Activated CD4-positive, alpha-beta T cell treated with anti-CD3 and anti-CD28 coated beads, Interleukin-2, amount 50 U/mL, for 16 hours (primary cell): ENCODE measurements around the gene ACTRT2.

ENCODE experiments used
- DNase-seq: peaks from one replicate; pipeline ENCODE4 v3.0.0-alpha.2; 2020

The ACTRT2 gene

DNA sequence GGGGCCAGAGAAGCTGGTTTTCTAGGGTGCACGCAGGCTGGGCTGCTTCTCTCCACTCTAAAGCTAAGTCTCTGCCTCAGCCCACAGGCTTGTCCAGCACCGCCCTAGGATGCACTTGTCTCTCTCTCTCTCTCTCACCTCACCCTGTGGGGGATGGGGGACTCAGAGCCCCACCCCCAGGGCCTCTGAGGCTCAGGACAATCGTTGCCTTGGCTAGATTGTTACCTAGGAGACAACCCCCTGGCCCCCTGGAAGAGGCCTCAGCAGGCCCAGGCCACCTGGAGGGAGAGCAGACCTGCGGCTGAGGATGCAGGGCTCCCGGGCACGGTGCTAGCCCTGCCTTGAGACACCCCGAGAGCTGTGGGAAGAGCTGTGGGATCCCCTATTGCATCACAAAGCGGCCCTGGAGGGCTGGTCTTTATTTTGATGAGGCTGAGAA, at the start of gene ACTRT2:
ACTRT2 (plus strand) TSS at position 235 of the 439 bp plus-strand sequence. CDS start 220 bp downstream, outside the sequence.
- no peak for DNase-seq

DNA sequence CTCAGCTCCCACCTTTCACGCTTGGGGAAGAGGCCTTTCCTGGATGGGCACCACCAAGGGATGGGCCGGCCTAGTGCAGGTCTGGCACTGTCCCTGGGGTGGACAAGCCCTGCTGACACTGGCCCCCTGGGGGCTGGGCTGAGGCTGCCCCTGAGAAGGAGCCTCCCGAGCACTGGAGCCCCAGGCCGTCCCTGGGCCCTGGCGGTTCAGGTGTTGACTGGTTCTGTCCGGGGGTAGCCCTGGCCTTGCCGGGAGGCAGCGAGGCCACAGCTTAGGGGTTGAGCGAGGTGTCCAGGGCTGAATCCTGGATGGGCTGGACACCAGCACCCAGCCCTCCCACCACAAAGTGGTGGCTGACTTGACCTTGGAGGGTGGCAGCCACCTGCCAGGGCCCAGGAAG, 49.7 kb upstream of the ACTRT2 start:
- DNase-seq: no peak

DNA sequence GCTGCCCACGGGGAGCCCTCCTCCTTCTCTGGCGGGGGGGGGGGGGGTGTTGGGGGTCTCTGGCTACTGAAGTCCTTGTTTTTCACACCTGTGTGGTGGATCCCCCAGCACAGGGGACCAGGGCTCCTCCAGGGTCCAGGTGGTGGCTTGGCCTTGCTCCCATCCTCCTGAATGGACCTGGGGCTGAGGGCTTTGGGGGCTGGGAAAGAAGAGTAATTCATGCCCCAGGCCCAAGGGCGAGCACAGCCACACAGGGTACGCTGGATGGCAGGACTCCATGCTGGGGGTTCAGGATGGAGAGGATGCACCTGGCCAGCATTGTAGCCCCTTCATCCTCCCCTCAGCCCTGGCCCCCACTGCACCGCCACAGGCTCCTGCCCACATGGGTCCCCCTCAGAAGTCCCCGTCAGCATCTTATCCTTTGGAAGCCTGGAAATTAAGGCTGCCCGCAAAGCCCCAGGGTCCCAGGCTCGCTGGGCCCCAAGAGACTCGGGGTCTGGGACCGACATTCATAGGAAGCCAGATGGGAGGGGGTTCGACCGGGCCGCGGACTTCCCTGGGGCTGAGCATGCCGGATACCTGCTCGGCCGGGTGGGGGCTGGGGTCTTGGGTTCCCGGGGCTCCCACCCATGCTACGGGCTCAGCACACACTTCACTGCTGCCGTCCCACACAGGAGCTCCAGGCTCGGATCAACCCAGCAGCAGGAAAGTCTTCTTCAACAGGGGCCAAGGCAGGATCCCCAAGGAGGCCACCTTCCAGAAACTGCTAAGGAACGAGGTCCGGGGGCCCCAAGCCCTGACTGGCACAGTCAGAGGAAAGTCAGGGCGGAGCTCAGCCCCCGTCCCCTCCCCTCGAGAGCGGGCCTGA, 49.0 kb upstream of the ACTRT2 start:
- DNase-seq: no peak

DNA sequence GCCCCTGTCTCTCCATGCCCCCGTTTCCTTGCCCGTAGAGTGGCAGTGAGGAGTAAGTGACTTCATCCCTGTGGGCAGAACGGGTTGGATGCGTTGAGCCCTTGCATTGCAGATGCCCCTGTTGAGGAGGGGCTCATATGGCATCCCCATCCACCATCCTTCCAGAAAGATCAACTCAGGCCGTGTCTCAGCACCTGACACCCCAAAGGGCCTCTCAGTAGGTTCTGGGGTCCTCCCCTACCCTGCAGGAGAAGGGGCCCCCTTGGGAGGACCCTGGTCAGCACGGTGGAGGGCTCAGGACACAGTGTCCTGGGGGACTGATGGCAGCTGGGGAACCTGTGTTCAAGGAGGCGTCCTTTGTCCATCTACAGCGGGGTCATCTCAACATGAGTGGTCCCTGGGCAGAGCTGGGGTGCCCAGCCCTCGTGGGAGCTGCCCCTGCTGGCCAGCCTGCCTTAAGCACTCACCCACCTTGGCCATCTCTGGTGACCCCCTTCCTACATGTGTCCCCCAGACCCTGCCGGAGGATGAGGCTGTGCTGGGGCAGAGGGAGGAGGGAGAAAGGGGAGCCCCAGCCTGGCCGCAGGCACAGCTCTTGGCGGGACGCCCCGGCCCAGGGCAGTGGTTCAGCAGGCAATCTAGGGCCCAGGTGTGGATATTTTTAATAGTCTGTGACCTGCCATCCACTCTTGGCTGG, 48.2 kb upstream of the ACTRT2 start:
- no peak for DNase-seq

DNA sequence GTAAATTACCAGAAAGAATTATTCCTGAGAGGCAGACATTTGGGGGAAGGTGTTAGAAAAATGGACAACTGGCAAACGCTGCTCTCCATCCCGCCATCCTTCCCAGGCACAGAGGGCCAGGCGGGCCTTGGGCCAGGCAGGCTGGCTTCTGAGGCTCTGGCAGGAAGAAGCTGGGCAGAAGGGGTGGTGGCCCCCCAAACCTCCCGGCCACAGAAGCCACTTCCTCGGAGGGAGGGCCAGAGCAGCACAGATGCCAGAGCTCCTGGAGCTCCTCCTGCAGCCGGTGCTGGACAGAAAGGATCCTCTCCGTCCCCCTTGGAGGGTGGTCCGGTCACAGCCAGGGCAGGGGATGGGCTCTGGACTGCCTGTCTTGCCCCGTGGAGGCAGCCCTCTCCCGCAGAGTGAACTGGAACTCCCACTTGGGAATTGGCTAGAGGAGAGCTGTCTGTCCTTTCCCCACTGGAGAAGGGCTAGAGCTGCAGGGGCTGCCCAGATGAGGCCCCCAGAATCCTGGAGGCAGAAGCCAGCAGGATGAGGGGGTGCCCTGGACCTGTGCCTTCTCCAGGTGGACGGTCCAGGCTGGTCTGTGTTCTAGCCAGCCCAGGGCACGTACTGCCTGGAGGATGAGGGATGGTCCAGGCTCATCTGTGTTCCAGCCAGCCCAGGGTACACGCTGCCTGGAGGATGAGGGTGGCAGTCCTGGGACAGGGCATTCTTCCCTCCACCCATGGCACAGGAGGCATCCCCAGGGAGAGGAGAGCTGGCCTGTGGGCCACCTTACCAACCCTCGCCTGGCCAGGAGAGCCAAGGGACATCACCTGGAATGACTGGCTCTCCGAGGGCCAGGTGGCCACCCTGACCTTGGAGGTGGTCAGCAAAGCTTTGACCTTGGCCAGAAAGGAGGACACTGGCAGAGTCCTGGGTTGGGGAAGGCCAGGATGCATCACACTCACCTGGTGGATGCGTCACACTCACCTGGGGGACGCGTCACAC, 47.4 kb upstream of the ACTRT2 start:
- no peak for DNase-seq

DNA sequence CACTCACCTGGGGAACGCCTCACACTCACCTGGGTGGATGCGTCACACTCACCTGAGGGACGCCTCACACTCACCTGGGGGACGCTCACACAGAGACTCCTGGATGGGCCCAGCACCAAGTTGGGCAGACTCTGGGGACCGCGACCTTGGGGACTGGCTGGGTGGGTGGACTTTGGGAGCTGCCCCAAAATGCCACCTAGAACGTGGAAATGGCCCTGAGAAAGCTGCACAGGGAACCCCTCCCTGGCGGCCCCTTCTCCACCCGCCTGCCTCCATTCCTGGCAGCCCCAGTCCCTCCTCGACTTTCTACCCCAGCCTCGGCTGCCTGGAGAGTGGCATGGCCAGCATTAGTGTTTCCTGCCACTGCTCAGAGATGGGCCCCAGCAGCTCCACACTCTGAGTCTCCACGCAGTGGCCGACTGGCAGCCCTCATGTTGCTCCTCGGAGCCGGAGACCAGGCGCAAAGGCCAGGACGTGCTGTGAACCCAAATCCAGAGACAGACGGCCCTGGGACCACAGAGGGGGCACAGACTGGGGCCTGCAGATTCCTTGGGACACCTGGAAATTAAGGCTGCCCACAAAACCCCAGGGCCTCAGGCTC, 46.5 kb upstream of the ACTRT2 start:
- no peak for DNase-seq

DNA sequence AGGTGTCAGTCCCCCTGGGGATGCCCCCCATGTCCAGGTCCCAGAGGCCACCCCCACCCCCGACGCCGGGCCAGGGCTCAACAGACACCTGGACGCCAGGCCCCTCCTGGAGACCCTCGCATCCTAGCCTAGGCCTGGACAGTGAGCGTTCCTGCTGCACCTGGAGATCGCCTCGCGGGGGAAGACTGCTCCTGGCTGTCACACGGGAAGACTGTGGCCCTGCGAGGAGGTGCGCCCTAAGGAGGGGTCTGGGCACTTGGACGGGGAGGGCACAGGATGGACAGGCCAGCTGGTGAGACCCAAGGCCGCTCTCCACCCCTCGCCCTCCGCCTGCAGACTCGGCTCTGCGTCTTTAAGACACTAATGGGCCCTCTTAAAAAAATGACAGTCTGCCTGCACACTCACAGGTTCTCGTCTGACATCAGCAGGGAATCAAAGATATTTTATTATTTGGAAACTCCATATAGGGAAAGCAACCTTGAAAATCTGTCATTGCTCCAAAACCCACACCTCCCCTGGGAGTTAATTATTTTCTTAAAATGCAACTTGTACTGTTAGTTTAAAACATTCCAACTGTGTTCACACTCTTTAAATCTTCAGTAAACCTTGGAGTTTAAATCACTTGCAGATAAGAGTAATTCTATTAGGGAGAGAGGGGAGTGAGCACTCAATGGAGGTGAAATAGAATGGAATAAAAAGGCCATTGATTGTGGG, 45.6 kb upstream of the ACTRT2 start:
- DNase-seq: no peak

DNA sequence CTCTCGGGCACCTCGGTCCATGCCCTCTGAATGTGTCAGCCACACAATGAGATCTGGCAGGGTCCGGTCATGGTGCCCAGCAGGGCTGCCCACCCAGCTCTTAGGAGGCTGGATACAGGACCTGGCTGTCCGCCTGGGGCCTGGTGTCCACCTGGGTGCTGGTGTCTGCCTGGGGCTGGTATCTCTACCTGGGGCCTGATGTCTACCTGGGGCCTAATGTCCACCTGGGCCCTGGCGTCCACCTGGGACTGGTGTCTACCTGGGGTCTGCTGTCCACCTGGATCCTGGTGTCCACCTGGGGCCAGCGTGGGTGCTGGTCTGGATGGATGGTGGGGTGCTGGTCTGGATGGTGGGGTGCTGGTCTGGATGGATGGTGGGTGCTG, 45.1 kb upstream of the ACTRT2 start:
- DNase-seq: no peak

DNA sequence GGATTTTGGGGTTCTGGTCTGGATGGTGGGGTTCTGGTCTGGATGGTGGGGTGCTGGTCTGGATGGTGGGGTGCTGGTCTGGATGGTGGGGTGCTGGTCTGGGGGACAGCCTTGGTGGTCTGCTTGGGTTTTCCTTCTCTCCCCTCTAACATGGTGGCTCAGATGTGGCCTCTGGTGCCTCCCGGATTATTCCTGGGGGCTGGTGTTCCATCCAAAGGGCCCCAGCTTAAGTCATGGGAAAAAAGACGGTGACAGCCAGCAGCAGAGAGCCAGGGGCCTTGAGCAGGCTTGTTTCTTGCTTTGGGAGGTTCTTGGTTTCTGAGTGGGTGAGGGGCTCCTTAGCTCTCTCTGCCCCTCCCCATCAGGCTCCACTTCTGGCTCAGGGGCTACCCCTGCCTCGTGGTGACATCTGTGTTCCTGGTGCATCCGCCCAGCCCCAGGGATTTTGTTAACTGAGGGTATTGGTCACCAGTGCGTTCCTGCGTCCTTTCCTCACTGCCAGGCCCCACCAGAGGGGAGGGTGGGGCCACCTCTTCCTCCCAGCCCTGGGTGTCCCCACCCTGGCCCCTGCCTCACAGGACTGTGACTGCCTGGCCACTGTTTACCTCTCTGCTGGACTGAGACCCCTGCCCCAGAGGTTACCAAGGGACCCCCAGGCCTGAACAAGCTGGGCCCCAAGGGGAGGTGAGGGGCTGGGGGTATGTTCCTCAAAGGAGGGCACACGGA, 43.2 kb upstream of the ACTRT2 start:
- DNase-seq: no peak

DNA sequence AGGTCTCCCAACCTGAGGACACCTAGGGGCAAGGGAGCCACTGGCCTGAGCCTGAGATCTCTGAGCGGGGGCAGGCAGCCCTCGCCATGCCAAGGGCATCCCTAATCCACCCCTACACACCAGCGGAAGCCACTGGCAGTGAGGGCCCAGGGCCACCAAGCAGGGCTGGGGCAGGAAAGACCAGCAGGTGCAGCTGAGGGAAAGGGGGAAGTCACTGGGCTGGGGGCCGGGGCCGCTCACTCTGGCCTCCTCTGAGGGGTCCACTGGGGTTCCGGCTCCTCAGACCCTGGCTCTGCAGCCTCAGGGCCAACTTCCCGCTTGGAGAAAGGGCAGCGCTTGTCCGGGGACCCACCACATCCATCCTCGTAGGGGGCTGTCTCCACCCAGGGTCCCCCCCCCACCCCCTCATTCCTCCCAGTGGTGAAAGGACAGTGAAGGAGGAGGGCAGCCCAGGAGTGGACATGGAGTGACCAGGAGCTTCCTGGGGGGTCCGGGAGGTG, 42.5 kb upstream of the ACTRT2 start:
- DNase-seq: no peak

DNA sequence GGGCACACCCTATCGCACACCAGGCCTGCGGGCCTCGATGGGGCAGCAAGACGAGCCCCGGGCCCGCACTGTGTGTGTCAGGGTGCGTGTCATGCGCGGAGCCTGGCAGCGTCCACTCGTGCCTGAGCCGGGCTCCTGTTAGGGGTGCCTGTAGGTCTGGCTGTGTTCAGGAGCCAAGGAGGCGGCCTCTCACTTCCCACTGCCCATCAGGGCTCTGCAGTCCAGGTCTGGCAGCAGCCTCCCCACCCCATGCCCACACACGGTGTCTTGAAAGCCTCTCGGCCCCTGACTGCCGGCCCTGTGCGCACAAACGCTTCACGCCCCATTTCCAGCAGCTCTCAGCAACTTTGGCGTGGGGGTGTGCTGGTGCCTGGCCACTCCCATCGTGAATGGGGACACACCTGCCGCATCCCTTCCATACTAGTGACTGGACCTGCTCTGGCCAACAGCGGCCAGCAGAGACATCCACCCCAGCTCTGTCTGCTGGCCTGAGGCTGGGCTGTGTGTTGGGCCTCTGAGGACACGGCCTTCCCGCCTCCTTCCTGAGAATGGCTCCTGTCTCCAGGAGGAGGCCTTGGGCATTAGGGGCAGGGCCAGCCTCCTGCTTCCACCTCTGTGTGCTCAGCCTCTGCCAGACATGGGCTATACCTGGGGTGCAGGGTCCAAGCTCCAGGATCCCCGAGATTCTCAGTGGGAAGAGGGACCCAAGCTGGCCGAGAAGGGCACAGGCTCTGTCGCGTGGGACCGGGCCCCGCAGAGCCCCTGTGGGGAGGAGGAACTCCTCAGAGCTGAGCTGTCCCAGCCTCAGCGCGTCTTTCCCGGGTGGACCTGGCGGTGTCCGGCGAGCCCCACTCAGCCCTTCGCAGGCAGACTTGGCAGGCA, 41.8 kb upstream of the ACTRT2 start:
- no peak for DNase-seq

DNA sequence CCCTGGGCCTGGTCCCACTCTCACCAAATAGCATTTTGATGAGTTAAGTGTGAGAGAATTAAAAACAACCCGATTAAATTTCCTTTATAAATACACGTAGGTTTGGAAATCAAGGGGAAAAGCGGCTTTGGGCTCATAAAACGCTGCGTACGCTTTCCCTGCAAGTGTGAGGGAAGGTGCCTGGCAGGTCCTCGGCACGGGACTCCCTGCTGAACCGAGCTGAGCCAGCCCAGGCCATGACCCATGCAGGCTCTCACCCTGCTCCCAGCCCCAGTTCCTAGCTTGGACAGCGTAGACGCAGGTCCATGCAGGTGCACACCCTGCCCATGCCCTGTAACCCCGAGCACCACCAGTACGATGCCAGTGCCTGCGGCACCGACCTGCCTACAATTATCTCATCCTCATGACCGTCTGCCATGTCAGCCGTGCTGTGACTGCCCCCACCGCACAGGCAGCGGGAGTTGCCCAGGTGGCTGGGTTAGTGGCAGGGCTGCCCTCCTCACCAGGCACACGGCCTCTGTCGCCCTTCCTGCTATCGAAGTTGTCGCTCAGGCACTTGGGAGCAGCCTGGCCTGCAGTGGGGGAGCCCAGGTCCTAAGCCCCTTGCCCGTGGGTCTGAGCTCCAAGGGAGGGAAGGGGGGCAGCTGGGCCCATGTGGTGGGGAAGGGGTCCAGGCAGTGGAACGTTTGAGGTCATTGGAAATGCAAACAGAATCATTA, 41.0 kb upstream of the ACTRT2 start:
- no peak for DNase-seq

DNA sequence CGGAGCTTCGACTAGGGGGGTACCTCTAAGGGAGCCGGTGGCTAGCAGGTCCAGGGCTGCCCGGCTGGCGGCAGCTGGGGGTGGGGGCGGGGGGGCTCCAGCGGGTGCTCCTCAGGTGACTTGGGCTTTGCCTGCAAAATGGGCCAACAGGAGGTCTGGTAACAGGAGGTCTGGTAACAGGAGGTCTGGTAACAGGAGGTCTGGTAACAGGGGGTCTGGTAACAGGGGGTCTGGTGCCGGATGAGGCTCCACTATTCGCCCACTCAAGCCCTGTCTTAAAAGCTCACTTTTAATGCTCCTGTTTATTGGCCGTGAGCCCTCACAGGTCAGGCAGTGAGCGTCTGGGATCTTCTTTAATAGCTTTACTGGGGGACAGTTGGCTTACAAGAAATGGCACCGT, 40.4 kb upstream of the ACTRT2 start:
- no peak for DNase-seq

DNA sequence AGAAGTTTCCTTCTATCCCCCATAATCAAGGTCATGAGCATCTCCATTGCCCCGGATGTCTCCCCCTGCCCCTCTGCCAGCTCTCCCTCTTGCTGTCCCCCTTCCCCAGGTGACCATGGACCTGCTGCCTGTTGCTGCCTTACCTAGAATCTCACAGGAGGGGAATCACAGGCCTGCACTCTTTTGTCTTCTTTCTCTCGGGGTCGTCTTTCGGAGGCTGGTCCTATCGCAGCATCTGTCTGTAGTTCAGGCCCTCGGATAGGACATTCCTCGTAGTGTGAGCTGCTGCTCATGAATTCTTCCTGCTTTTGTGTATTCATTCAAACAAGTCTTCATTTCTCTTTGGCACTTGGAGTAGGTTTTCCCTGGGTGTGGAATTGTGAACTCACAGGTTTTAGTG, 39.9 kb upstream of the ACTRT2 start:
- DNase-seq: no peak

DNA sequence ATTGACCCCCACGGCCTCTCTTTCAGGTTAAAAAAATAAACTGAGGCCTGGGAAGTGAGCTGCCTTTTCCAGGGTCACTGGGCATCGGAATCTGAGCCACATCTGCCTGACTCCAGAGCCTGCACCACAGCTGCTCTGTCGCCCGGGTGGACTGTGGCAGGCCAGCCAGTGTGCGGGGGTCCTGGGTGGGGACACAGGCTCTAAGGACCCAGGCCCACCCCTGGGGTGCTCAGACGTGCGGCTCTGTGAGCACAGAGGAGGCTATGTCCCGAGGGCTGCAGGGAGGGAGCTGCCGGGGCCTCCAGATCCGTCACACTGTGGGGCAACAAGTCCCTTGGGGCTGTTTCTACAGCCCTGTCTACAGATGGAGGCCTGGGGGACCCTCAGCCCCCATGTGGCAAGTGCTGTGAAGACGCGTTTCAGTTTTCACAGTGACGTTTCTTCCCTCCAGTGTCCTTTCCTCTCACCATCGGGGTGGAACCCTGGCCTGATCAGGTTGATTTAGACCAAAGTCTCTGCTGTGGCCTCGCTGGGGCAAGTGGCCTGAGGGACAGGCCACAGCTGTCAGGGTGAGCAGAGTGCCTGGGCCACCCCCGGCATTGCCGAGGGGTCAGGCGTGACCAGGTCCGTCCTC, 39.2 kb upstream of the ACTRT2 start:
- DNase-seq: no peak

DNA sequence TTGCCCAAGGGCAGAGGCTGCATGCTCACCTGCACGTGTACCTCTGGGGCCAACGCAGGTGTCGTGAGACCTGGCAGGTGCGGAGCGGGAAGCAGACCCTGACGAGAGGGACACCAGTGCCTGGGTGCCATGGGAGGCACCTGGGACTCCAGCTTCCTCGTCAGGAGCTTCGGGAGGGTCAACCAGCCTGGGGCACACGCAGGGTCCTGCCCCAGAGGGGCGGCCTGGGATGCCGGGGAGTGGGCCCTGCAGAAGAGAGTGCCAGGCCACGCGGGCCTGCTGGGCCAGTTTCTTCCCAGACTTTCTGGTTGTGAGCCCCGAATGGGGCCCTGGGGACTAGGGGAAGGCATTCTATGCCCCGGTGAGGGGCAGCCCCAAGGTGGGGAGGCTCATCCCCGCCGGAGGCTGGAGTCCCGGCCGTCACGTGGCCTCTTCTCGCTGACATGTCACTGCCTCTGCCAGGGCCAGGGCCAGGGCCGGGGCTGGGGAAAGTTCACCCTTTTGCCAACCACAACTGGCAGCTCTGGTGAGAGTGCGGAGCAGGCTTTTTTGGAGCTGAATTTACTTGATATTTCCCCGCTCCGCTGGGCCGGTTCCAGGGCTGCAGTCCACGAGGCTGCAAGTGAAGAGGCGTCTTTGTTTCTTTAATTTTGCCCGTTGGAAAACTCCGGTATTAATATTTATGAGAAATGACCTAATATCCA, 38.5 kb upstream of the ACTRT2 start:
- DNase-seq: no peak

DNA sequence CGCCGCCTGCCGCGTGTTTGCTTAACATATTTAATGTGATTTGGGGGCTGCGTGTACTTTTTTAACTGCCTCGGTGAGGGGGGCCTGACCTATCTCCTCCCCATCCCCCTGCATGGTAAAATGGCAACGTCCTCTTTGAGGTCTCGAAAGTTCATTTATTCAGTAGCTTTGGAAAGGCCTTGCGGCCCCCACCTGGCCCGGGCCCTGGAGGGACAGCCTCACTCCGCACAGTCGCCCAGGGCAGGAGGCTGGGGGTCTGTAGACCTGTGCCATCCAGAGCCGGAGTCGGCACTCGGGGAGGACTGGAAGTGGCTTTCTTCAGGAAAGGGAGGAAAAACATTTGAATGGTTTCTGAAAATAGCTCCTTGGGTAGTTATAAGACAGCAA, 38.0 kb upstream of the ACTRT2 start:
- no peak for DNase-seq
